Suppressor macrophage treated with lipopolysaccharide for 4 hours (primary cell): Measurements from ENCODE around the gene PTGDR2.

Source experiments
- DNase-seq: peaks from one replicate; pipeline ENCODE4 v3.0.0-alpha.2; 2020

PTGDR2 gene

GRCh38 chr11:60874421-60875365 is 18.9 kb upstream of the PTGDR2 start:
- DNase-seq, result no peak

- DNase-seq, result no peak
Measured at GRCh38 chr11:60873533-60873932, 17.8 kb upstream of the PTGDR2 start.

DNA sequence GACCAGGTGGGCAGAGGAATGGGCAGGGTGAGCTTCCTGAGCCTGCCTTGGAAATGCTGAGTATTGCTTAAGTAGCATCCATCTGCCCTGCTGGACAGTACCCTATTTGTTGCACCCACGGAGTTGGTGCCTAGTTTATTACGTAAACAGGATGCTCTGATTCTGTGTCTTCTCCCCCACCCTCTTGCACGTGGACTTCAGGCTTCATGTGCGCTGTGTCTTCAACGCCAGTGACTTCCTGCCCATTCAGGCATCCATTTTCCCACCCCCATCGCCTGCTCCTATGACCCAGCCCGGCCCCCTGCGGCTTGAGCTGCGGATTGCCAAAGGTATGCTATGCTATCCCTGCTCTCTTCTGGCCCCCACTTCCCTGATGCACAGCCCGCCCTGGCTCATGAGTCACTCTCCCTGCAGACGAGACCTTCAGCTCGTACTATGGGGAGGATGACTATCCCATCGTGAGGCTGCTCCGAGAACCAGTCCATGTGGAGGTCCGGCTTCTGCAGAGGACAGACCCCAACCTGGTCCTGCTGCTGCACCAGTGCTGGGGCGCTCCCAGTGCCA is 17.3 kb upstream of the PTGDR2 start:
- peak; percentile 14 for DNase-seq

GRCh38 chr11:60872124-60872960 is 16.6 kb upstream of the PTGDR2 start:
- peak; percentile 17 for DNase-seq

DNA sequence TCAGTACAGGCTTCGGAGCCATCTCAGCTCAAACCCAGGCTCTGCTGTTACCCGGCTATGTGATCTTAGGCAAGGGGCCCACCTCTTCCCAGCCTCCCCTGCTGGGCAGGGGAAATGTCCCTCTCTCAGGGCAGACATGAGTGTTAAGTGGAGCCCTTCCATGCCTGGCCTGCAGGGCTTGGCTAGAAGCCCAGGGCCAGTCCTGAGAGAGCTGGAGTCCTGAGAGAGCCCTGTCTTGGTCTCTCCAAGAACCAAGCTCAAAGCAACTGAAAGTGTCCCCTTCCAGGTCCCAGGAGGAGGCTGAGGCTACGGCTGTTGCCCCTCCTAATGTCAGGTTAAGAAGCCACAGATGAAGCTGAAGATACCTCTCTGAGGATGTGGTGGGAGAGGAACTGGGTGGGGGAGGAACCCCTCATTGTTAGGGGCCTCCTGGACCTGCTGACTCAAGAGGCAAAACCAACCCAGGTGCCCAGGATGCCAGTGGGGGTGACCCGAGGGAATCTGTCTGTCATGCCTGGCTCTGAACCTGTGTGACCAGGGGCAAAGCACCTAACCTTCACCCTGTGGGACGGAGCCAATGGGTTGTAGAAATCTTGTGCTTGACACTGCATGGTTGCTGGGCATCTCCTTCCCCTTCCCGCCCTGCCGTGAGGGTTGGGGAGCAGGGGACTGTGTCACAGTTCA is 15.8 kb upstream of the PTGDR2 start:
- no peak for DNase-seq

DNA sequence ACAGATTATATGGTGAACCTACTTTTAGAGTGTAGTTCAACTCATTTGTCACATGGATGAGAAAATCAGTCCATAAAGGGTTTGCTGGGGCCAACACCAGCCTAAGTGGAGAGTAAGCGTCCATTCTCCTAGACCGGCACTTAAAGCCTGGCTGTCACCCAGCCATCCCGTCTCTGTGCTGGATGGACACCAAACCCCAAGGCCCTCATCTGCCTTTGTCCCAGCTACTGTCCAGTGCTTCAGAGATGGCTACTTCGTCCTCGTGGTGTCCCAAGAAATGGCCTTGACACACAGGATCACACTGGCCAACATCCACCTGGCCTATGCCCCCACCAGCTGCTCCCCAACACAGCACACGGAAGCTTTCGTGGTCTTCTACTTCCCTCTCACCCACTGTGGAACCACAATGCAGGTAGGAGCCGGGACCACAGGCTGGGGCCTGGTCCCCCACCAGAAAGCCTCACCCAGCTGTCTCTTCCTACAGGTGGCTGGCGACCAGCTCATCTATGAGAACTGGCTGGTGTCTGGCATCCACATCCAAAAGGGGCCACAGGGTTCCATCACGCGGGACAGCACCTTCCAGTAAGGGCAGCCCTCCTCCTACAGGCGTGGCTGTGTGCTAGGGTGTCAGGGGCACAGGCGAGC is 15.1 kb upstream of the PTGDR2 start:
- no peak for DNase-seq

DNA sequence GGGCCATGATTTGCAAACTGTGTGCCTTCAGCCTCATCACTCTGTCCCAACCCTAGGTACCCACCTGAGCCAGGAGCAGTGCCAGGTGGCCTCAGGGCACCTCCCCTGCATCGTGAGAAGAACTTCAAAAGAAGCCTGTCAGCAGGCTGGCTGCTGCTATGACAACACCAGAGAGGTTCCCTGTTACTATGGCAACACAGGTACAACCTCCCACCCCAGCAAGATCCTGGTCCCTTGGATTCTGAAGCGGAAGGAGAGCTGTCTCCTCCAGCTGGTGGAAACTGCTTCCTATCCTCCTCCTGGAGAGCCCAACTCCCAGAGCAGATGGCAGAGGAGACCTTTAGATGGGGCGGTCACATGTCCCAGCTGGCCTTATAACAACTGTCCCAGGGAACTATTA is 14.5 kb upstream of the PTGDR2 start:
- no peak for DNase-seq

- no peak for DNase-seq
Measured at GRCh38 chr11:60869451-60869825, 13.7 kb upstream of the PTGDR2 start.

GRCh38 chr11:60868682-60869450 is 13.1 kb upstream of the PTGDR2 start:
- DNase-seq, result no peak

DNA sequence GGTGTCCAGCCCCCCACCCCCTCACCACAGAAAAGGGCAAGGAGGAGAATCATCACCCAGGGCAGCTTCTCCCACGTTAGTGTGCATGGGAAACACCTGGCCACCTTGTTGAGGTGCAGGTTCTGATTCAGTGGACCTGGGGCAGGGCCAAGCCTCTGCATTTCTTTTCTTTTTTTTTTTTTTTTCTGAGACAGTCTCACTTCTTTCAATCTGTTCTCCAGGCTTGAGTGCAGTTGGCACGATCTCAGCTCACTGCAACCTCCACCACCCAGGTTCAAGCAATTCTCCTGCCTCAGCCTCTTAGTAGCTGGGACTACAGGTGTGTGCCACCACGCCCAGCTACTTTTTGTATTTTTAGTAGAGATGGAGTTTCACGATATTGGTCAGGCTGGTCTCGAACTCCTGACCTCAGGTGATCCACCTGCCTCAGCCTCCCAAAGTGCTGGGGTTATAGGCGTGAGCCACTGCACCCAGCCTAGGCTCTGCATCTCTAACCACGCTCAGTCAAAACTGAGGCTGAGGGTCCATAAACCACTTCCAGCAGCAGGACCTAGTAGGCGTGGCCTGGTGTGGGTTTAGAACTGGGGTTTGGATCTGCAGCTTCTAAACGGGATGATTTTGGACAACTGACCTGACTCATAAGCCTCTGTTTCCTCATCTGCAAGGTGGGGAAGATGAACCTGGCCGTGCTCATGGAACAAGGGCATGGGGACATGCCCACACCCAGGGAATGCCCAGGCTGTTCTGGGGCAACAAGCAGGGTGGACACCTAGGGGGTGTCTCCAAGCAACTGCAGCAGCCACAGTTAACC is 12.3 kb upstream of the PTGDR2 start:
- DNase-seq, result no peak

DNA sequence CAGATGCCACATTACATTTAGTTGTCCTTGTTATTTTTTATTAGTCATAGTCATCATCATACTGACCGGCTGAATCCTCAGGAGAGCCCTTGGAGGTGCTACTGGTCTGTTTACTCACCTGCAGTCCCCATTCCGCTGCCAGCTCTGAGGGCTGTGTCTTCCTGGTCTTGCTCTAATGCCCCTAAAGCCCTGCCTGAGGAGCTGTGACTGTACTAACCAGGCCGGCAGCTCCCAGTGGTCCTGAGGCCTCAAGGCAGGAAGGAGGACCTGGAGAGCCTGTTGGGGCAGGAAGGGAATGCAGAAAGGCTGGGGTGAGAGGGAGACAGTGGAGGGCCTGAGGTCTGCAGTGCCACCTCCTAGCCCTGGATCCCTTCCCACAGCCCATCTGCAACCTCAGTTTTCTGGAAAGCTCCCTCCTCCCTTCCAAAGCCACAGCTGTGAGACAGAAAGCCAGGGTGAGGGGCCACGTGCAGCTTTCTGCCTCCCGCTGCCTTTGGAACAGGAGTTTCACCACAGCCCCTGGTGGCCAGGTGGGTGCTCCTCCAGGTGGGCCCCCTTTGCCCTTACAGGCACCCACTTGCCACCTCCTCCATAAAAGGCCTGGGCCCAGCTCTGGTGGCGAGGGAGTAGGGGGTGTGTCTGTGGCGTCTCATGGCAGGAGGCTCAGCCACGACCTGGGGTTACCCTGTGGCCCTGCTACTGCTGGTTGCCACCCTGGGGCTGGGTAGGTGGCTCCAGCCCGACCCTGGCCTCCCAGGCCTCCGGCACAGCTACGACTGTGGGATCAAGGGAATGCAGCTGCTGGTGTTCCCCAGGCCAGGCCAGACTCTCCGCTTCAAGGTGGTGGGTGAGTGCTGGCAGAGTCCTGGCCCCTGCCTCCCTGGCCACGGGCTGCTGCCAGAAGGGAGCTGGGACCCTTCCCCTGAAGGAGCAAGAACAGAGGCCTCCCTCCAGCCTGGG is 11.4 kb upstream of the PTGDR2 start, which contains the start of gene ZP1:
Gene ZP1, plus strand, starts transcription at position 632 of the 960 bp plus-strand sequence. Its CDS starts 20 bp downstream, at position 652.
- DNase-seq, result no peak

- DNase-seq, result no peak
Measured at GRCh38 chr11:60864856-60865513, 9.2 kb upstream of the PTGDR2 start.

DNA sequence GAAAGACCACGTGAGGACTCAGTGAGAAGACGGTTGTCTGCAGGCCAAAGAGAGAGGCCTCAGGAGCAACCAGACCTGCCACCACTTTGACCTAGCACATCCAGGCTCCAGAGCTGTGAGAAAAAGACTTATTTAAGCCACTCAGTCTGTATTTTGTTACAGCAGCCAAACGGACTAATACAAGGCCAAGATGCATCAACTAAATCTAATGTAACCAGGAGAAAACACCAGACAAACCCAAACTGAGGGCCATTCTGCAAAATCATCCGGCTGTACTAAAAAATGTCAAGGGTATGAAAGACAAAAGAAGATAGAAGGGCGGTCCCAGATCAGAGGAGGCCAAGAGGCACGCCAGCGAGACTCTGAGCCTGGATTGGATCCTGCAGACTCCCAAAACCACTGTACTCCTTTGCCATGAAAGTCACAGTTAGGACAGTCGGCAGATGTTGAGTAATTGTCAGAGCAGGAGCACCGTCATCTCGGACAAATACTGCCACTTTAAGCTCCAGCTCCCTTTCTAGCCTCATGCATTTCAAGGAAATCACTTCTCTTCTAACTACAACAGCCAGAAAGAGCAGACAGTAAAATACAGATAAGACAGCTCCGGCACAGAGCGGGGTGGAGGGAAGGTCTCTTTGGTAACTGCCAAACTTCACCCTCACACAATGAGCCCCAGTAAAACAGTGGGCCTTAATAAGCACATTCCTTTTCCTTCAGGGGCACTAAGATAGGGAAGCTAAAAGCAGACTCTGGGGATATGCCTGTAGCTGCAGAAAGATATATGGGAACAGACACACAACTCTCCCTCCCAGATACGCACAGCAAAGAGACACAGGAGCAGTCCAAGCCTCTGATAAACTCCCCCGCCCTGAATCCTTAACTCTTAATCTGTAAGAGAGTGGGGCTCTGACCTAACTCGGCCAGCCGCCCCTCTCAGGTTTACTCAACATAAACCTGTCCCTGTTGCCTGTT is 8.1 kb upstream of the PTGDR2 start:
- DNase-seq, result no peak

GRCh38 chr11:60862171-60862570 is 6.4 kb upstream of the PTGDR2 start:
- DNase-seq, result no peak

DNA sequence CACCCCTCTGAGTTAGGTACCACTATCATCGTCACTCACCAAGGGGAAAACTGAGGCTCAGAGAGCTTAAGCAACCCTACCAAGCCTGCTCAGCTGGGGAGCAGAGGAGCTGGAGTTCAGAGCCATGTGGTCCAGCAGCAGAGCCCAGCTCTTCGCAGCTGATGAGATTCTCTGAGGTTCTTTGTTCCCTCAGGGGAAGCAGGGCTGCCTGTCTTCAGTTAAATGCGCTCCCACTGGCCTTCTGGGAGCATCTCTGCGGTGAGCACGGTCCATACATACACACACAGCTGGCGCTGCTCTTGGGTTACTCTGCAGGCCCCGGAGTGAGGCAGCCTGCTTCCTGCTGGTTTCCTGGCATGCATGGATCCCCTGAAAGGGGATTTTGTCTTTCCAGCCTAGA is 5.2 kb upstream of the PTGDR2 start:
- DNase-seq, result no peak

GRCh38 chr11:60859616-60860250 is 4.0 kb upstream of the PTGDR2 start:
- no peak for DNase-seq
